ENCODE results near the gene PNMA6E.
A peak's percentile ranks its signal among the peaks of the same experiment; 100 is the strongest.

PNMA6E gene

DNA sequence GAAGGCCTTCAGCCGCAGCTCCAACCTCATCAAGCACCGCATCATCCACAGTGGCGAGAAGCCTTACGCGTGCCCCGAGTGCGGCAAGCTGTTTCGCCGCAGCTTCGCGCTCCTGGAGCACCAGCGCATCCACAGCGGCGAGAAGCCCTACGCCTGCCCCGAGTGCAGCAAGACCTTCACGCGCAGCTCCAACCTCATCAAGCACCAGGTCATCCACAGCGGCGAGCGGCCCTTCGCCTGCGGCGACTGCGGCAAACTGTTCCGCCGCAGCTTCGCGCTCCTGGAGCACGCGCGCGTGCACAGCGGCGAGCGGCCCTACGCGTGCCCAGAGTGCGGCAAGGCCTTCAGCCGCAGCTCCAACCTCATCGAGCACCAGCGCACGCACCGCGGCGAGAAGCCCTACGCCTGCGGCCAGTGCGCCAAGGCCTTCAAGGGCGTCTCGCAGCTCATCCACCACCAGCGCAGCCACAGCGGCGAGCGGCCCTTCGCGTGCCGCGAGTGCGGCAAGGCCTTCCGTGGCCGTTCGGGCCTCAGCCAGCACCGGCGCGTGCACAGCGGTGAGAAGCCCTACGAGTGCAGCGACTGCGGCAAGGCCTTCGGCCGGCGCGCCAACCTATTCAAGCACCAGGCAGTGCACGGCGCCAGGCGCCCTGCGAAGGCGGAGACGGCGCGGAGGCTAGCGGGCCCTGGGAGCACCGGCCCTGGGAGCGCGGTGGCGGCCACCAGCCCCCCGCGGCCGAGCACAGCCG lies 19.9 kb upstream of the PNMA6E start:
- TF ChIP-seq TAF1 (IDR thresholded peaks at IDR 0.05; ENCODE audit: low read depth, low read length) (no peak), POLR2AphosphoS5 (IDR thresholded peaks at IDR 0.05; ENCODE audit: low read depth, low read length) (no peak), PAX5 (IDR thresholded peaks at IDR 0.05; ENCODE audit: insufficient read depth, low read length, severe bottlenecking) (no peak), POLR2A (IDR thresholded peaks at IDR 0.05; ENCODE audit: low read depth, low read length) (no peak), SPI1 (IDR thresholded peaks at IDR 0.05; ENCODE audit: low read depth, low read length) (no peak), POU2F2 (IDR thresholded peaks at IDR 0.05; ENCODE audit: low read depth, low read length) (no peak)
- DNase-seq (ENCODE audit: insufficient read length, low spot score) (no peak), FAIRE-seq (no peak)

DNA sequence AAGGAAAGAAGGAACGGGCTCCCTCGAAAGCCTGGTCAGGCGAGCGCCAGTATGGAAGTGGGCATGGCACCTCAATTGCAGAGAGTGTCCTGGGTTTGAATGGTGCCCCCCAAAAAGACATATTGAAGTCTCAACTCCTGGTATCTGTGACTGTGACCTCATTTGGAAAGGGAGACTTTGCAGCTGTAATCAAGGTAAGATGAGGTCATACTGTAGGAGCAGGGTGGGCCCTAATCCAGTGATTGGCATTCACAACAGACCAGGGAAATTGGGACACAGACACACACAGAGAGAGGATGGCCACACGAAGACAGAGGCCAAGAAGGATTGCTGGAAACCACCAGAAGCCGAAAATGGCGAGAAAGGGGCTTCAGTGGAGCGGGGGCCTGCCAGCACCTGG lies 16.5 kb upstream of the PNMA6E start:
- DNase-seq (ENCODE audit: insufficient read length, low spot score), result no peak
- FAIRE-seq, result no peak
- TF ChIP-seq POLR2AphosphoS5 (IDR thresholded peaks at IDR 0.05; ENCODE audit: low read depth, low read length) (no peak), TAF1 (IDR thresholded peaks at IDR 0.05; ENCODE audit: low read depth, low read length) (no peak), SPI1 (IDR thresholded peaks at IDR 0.05; ENCODE audit: low read depth, low read length) (no peak)

DNA sequence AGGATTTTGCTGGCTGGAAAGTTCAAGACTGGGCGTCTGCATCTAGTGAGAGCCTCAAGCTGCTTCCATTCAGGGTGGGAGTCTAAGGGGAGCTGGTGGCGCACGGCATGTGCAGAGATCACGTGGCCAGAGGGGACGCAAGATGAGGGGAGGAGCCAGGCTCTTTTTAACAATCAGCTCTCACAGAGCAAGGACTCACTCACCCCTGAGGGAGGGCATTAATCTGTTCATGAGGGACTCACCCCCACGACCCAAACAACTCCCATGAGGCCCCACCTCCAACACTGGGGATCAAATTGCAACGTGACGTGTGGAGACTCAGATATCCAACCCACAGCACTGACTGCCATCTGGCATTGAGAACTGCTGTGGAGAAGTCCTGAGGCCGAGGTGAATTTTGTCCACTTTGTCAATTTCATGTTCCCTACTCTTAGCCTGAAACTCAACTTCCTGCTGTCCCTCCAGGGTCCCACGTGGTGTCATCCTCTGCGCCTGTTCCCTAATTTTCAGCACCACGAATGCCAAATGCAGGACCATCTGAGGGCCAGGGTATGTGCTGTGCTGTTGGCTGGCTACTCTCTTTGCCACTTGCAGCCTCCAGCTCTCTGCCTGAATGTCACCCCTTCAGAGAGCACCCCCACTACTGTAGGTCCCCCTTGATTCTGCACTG lies 15.8 kb upstream of the PNMA6E start:
- DNase-seq (ENCODE audit: insufficient read length, low spot score), result no peak
- FAIRE-seq, result no peak
- TF ChIP-seq PAX5 (IDR thresholded peaks at IDR 0.05; ENCODE audit: insufficient read depth, low read length, severe bottlenecking), result no peak
- no peak for TF ChIP-seq POLR2AphosphoS5 (IDR thresholded peaks at IDR 0.05; ENCODE audit: low read depth, low read length)
- no peak for TF ChIP-seq POLR2A (IDR thresholded peaks at IDR 0.05; ENCODE audit: low read depth, low read length)
- TF ChIP-seq POU2F2 (IDR thresholded peaks at IDR 0.05; ENCODE audit: low read depth, low read length), result no peak
- no peak for TF ChIP-seq TAF1 (IDR thresholded peaks at IDR 0.05; ENCODE audit: low read depth, low read length)
- TF ChIP-seq SPI1 (IDR thresholded peaks at IDR 0.05; ENCODE audit: low read depth, low read length), result no peak

DNA sequence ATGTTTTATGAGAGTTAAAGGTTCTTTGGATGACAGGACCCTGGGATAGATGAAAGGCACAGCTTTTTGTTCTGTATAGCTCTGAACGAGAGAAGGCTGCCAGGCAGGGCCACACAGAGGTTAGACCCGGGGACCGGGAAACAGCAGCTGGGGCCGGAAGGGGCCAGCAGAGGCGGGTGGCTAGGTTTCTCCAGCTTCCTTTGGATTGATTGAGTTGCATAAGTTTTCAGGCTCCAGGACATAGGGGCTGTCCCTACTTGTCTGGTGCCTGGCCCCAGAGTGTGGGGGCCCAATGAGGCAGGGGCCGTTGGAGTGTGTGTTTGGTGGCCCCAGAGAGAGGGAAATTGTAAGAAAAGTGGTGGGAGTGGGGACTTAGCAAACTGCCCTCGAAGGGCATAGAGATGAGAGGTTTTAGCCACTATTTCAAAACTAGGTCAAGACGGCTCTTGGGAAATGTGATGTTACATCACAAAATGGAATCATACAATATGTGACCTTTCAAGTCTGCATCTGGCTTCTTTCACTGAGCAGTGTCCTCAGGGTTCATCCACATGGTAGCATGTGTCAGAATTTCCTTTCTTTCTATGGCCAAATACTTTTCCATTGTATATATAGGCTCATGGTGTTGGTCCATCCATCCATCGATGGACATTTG lies 13.8 kb upstream of the PNMA6E start:
- DNase-seq (ENCODE audit: insufficient read length, low spot score), result no peak
- no peak for FAIRE-seq
- TF ChIP-seq POU2F2 (IDR thresholded peaks at IDR 0.05; ENCODE audit: low read depth, low read length), result no peak
- TF ChIP-seq TAF1 (IDR thresholded peaks at IDR 0.05; ENCODE audit: low read depth, low read length), result no peak

DNA sequence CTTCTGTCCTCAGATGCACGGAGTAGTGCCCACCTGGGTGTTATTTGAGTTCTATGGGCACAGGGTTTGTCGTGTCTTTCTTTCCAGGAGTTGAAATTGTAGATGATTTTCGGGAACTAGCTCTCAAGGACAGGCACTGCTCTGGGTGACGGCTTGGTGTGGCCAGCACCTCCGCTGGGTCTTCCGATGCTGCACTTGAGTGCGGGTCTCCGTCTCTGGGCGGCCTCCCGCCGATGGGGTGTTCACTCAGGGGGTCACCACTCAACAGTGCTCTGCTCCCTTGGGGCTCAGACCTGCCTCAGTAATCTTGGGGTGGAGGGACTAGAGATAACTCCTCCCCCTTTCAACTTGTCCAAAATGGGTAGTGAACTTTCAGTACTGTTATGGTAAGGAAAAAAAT lies 12.6 kb upstream of the PNMA6E start:
- no peak for TF ChIP-seq SPI1 (IDR thresholded peaks at IDR 0.05; ENCODE audit: low read depth, low read length)
- TF ChIP-seq PAX5 (IDR thresholded peaks at IDR 0.05; ENCODE audit: insufficient read depth, low read length, severe bottlenecking), result no peak
- no peak for TF ChIP-seq POLR2A (IDR thresholded peaks at IDR 0.05; ENCODE audit: low read depth, low read length)
- TF ChIP-seq TAF1 (IDR thresholded peaks at IDR 0.05; ENCODE audit: low read depth, low read length), result no peak
- TF ChIP-seq POLR2AphosphoS5 (IDR thresholded peaks at IDR 0.05; ENCODE audit: low read depth, low read length), result no peak
- TF ChIP-seq POU2F2 (IDR thresholded peaks at IDR 0.05; ENCODE audit: low read depth, low read length), result no peak
- DNase-seq (ENCODE audit: insufficient read length, low spot score) (no peak), FAIRE-seq (no peak)

DNA sequence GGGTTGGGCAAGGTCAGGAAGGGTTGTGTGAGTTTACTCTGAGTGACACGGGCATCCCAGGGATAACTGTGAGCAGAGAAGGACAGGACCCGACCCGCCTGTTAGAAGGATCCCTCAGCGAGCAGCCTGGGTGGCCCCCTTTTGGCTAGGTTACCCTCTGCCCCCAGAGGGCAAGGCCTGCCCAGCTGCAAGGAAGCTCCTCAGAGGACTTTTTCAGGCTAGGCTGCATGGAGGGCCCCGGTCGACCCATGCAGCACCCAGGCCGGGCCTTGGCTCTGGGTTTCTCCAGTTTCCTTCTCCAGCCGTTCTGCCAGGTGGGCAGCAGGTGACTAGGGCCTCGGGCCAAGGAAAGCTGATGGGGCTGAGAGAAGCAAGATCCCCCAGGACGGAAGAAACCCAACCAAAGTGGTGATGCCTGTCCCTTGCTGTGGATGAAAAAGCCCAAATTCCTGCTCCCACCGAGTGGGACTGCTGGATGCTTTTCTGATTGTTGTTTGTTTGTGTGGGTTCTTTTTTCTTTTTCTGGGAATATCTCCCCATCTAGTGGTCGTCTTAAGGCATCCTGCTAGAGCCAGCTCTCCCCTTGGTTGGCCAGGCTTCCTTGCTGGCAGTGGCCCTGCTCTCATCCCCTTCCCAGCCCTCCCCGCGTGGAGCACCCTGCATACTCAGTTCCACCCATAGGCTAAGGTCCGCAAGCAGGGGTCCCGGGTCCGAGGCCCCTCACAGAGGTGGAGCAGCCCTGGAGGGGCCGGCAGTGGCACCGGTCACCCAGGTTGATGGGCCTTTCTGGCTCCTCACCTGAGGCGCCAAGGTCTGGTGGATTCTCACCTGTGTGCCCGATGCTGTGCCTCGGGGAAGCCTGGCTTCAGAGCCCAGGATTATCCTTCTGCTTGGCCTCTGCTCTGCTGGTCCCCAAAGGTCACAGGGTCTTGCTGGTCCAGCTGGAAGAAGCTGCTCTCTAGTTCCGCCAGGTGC lies 11.9 kb upstream of the PNMA6E start:
- DNase-seq (ENCODE audit: insufficient read length, low spot score) (no peak), FAIRE-seq (no peak)
- no peak for TF ChIP-seq POU2F2 (IDR thresholded peaks at IDR 0.05; ENCODE audit: low read depth, low read length)
- no peak for TF ChIP-seq PAX5 (IDR thresholded peaks at IDR 0.05; ENCODE audit: insufficient read depth, low read length, severe bottlenecking)
- no peak for TF ChIP-seq SPI1 (IDR thresholded peaks at IDR 0.05; ENCODE audit: low read depth, low read length)
- TF ChIP-seq TAF1 (IDR thresholded peaks at IDR 0.05; ENCODE audit: low read depth, low read length), result no peak
- TF ChIP-seq POLR2AphosphoS5 (IDR thresholded peaks at IDR 0.05; ENCODE audit: low read depth, low read length), result no peak
- TF ChIP-seq POLR2A (IDR thresholded peaks at IDR 0.05; ENCODE audit: low read depth, low read length), result no peak

DNA sequence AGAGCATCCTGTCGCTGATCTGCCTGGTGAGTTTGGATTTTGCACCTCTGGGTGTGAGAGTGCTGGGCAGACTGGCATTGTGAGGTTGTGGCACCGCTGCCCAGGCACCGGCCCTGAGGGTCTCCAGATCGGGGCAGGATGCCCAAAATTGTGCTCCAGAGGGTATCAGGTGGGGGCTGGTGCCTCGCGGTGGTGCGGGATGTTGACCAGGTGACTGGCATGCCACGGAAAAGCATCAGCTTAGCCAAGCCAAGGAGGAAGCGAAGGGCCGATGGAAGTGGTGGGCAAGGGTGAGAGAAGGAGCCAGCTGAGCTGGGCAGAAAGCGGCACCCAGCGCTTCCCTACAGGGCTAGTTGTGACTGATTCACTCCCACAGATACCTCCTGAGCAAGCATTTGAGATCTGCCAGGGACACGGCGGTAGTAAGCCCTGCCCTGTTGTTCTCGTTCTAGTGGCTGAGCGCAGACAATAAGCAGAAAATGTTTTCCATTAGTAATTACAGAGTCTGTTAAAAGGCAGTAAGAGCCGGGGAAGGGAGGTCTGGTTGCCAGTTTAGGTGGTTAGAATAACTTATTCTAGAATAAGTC lies 10.9 kb upstream of the PNMA6E start:
- no peak for TF ChIP-seq POLR2A (IDR thresholded peaks at IDR 0.05; ENCODE audit: low read depth, low read length)
- TF ChIP-seq TAF1 (IDR thresholded peaks at IDR 0.05; ENCODE audit: low read depth, low read length), result no peak
- TF ChIP-seq SPI1 (IDR thresholded peaks at IDR 0.05; ENCODE audit: low read depth, low read length), result no peak
- TF ChIP-seq POU2F2 (IDR thresholded peaks at IDR 0.05; ENCODE audit: low read depth, low read length), result no peak
- no peak for TF ChIP-seq POLR2AphosphoS5 (IDR thresholded peaks at IDR 0.05; ENCODE audit: low read depth, low read length)
- TF ChIP-seq PAX5 (IDR thresholded peaks at IDR 0.05; ENCODE audit: insufficient read depth, low read length, severe bottlenecking), result no peak
- peak; percentile 85 for FAIRE-seq
- DNase-seq (ENCODE audit: insufficient read length, low spot score), result no peak

DNA sequence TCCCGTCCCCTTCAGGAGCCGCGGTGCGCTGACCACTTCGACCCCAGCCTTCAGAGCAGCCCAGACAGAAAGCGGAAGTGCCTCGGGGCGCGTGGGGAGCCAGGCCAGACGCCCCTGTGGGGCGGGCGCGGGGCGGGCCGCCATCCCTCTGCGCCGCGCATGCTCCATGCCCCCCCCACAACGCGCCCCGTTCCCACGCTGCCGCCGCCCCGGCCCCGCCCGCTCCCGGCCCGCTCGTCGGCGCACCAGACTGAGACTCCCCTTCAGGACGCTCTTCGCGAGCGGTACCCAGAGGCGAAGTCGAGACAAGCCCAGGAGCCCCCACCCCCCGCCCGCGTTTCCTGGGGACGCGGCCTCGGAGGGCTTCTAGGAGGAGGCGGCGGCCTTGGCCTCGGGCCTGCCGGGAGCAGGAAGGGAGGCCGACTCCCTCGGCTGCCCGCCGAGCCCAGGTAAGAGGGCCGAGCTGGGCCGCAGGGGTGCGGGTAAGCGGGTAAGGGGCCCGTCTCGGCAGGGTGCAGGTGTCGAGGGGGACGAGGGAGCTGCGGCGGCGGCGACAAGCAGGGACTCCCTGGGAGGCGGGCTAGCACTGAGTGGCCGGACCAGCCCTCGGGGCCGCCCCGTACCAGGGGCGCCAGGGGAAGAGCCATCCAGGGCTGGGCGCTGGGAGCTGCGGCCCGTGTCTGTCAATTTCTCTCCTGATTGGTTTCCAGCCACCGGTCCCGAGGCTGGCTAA lies 10.3 kb upstream of the PNMA6E start, which contains the start of gene ZFP92:
Gene ZFP92, plus strand, starts transcription at position 218 of the 733 bp plus-strand sequence. CDS start 6,851 bp downstream, outside the sequence.
- DNase-seq (ENCODE audit: insufficient read length, low spot score) (peak; percentile 68), FAIRE-seq (peak; percentile 81)
- peak; percentile 90 for TF ChIP-seq SPI1 (IDR thresholded peaks at IDR 0.05; ENCODE audit: low read depth, low read length)
- TF ChIP-seq POLR2AphosphoS5 (IDR thresholded peaks at IDR 0.05; ENCODE audit: low read depth, low read length), result no peak

Data from GM12891 (cell line).